GM21619 (cell line): ENCODE measurements around the gene SRSF6.
"Not testable (repeated sequence)": the region's sequence is repeated elsewhere in the genome, so short reads cannot be mapped to it uniquely, and the experiment has no call there.

ENCODE experiments used
- ATAC-seq: cut with Tn5 transposase; IDR thresholded peaks from one replicate; pipeline ENCODE4 v1.9.1; 2021; ENCODE audit not compliant: unreplicated experiment

SRSF6 gene

DNA sequence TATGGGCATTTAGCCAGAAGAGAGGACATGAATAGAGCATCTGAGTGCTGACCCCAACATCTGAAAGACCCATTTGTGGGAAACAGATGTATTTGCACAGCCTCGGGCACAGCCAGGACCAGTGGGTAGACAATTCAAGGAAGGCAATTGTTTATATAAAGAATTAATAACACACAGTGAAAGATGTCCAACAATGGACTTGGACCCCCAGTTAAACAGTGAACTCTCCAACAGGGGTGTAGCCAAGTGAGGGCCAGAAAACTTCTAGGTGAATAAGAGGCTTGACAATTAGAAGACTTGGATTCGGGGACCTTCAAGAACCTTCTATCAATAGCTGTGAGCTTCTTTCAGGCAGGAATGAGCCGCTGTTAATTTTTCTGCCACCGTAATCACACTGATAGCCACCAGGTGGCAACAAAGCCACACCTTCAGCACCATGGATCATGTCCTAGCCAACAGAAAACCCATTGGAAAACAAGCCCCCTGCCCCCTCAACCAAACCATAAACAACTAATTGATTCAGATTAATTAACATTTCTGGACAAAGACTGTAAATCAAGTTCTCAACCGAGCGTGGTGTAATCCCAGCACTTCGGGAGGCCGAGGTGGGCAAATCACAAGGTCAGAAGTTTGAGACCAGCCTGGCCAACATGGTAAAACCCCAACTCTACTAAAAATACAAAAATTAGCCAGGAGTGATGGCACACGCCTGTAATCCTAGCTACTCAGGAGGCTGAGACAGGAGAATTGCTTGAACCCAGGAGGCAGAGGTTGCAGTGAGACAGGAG lies 8.8 kb upstream of the SRSF6 start:
- no peak for ATAC-seq

DNA sequence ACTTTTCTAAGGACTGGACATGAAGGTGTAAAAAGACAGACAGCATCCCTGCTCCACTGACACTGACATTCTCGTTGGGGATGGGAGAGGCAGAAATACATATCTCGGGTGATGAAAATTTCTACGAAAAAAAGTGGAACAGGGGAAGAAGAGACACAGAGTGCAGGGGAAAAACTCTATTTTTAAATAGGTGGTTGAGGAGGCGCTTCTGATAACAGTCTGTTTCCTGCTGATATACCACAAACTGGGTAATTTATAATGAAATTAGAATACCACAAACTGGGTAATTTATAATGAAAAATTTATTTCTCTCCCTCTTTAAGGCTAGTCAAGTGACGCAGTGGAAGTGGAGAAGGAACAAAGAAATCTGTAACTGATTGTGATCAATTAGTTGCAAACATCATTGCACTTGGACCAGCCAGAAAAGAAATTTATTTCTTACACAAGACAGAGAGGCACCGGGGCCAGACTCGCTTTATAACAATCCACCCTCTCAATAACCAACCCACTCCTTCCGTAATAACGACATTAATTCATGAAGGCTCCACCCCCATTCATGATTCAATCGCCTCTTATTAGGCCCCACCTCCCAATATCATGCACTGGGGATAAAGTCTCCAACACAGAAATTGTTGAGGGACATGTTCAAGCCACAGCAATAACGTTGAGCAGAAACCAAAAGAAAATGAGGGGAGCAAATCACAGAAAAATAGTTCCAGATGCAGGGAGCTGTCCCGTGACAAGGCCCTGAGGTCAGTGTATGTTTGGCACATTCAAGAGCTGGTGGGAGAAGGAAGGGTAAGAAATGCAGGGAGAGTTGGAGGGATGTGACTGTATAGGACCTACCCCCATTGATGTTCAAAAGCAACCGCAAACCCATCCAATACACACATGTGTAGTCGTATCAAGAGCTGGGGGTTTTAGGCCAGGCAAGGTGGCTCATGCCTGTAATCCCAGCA lies 6.6 kb upstream of the SRSF6 start:
- no peak for ATAC-seq

DNA sequence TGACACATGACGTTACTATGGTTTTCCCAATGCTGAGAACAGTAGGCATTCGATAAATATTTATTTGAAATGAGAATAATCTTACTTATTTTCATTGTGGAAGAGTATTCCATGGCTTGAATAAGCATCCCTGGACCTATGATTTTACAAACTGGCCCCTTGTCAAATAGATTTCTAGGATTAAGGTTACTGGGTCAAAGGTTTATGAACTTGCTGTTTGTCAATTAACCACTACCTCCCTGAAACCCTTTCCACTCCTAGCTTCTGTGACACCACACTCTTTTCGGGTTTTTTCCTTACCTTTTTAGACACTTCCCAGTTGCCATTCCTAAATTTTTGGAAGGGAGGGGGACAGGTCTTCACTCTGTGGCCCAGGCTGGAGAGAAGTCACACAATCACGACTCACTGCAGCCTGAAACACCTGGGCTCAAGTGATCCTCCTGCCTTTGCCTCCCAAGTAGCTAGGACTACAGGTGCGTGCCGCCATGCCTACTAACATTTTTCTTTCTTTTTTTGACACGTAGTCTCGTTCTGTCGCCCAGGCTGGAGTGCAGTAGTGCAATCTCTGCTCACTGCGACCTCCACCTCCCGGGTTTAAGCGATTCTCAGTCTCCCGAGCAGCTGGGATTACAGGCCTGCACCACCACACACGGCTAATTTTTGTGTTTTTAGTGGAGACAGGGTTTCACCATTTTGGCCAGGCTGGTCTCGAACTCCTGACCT lies 5.1 kb upstream of the SRSF6 start:
- ATAC-seq, result no peak

DNA sequence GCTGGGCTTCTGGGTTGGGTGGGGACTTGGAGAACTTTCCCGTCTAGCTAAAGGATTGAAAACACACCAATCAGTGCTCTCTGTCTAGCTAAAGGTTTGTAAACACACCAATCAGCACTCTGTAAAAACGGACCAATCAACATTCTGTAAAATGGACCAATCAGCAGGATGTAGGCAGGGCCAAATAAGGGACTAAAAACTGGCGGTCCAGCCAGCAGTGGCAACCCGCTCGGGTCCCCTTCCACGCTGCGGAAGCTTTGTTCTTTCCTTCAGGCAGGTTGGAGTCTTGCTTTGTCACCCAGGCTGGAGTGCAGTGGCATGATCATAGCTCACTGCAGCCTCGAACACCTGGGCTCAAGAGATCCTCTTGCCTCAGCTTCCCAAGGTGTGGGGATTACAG lies 1.4 kb upstream of the SRSF6 start:
- ATAC-seq, result not testable (repeated sequence)

DNA sequence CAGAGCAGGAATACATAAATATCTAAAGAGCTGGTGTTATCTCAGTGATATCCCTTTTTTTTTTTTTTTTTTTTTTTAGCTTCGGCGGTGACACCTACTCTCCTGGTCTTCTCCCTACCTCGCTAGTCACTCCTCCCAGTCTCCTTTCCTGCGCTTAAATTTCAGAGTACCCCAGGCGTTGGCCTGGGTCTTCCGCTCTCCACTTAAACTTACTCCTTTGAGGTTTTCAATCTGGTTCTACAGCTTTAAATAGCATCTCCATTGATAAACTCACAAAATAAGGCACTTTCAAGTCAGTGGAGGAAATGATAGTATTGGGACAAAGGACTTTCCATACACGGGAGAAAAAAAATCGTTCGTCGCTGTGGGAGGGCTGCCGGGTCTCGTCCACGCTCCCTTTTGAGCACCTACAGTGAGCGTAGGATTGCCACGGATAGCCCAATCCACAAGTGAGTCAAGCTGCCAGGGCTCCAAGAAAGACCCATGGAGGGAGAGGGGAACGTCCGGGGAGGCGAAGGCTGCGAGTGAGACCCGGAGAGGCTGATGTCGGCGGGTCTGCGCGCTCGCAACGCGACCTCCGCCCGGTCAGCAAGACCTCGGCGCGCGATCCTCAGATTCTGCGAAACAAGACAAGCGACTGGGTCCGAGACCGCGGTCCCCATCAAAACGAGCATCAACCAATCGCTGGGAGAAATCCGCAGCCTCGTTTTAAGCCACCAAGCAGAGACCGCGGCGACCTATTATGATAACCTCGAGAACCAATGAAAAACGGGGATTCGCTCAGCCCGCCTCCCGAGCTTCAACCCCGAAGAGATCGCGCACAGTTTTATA lies 672 bp upstream of the SRSF6 start:
- ATAC-seq, result peak; percentile 72

DNA sequence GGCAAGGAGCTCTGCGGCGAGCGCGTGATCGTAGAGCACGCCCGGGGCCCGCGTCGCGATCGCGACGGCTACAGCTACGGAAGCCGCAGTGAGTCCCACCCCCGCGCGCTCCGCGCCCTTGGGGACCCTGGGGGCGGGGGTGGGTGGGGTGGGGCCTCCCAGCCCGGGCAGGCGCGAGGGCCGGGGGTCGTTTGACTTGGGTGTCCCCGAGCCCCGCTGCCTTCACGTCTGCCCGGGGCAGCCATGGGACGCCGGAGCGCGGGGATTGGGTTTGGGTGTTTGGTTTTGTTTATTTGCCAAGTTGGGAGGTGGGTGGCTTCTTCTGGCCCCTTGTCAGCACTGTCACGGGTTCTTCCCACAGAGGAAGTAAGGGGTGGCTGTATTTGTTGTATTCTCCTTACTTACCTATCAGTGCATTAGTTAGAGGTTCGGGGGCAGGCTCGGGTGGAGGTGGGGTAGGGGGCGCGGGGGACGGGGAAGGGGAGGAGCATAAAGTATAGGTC lies 777 bp downstream of the SRSF6 start:
- ATAC-seq, result no peak

DNA sequence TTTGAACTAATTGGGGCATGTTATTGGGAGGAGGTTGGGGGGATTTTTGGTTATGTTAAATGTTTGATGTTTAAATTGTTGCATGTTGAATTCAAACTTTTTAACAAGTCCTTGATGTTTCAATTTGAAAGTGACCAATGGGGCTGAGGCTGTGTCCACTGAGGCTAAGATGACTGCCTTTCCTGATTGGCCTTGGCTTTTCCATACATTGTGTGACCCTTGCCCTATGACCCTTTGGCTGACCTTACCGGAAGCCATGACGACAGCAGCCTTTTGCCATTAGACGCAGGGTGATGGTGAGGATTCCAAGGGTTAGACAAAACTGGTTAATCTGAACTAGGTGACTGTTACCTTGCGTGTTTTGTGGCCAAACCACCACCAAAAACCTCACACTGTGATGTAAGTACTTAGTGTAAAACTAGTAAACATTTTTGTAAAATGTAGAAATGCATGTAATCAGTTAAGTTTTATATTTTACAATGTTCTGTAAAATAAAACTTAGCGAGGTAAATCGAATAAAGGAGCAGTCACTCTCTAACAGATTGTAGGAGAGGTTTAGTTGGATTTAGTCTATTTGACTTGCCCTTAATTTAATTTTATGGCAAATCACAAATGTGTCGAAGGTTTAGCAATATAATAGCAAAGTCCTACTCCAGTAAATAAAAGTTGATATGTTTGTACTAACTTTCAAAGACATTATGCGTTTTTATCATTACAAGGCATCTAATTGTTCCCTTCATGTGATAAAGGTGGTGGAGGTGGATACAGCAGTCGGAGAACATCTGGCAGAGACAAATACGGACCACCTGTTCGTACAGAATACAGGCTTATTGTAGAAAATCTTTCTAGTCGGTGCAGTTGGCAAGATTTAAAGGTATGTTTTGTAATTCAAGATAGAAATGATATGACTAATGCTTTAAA lies 1.6 kb downstream of the SRSF6 start:
- no peak for ATAC-seq

DNA sequence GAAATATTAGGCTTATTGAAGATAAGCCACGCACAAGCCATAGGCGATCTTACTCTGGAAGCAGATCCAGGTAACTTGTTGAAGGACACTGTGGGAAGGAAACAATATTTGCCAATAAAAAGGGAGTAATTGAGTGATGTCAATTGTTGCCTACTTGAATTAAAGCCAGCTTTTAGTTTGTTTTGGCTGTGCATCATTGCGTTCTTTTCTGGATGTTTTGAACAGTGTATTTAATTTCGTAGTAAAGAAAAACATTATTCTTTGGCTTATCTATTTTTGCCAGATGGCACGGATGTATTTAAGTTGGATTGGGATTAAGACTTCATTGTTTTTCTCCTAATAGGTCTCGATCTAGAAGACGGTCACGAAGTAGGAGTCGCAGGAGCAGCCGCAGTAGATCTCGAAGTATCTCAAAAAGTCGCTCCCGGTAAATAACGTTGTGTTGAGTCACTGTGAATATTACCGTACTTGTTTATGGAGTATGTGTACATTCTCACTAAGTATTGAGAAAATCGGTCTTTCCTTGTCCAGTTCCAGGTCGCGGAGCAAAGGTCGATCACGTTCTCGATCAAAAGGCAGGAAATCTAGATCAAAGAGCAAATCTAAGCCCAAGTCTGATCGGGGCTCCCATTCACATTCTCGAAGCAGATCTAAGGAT lies 2.6 kb downstream of the SRSF6 start:
- no peak for ATAC-seq

DNA sequence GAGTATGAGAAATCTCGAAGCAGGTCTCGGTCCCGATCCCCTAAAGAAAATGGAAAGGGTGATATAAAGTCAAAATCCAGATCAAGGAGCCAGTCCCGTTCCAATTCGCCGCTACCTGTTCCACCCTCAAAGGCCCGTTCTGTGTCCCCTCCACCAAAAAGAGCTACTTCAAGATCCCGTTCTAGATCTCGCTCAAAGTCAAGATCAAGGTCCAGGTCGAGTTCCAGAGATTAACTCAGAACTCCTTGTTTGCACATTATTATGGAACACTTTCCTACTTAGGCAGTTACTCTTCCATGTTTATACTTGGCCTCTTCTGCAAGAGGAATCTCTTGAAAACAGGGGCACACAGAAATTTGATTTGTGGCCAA lies 3.1 kb downstream of the SRSF6 start:
- ATAC-seq, result no peak

DNA sequence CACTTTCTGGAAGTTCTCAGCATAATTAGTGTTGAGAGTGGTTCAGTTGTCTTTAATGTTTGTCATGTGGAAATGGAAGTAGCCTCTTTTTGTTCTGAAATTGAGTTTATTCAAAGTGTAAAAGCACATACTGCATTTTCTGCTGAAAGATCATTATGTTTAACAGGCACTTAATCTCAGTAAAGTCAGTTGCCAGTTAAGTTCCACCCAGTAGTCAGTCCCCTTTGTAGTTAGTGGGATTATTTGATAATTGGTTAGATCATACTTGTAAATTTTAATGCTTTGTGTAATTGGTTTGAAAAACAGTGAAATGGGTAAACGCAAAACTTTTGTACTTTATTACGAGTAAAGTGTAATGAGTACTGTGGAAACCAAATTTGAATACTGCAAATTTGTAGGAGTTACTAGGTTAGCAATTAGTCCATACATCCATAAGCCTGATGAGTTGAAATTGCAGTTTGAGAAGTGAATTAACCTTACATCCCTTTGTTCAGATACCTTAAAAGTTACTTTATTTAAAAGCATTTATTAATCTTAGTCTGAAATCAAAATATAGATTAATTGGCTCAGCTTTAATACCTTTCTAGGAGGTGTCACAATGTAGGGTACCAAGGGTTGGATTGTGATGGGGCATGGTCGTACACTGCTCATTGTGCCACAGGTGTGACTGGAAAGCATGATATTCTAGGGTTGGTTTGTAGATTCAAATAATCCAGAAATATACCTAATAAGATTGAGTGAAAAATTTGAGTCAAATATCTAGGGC lies 4.4 kb downstream of the SRSF6 start:
- ATAC-seq, result no peak

DNA sequence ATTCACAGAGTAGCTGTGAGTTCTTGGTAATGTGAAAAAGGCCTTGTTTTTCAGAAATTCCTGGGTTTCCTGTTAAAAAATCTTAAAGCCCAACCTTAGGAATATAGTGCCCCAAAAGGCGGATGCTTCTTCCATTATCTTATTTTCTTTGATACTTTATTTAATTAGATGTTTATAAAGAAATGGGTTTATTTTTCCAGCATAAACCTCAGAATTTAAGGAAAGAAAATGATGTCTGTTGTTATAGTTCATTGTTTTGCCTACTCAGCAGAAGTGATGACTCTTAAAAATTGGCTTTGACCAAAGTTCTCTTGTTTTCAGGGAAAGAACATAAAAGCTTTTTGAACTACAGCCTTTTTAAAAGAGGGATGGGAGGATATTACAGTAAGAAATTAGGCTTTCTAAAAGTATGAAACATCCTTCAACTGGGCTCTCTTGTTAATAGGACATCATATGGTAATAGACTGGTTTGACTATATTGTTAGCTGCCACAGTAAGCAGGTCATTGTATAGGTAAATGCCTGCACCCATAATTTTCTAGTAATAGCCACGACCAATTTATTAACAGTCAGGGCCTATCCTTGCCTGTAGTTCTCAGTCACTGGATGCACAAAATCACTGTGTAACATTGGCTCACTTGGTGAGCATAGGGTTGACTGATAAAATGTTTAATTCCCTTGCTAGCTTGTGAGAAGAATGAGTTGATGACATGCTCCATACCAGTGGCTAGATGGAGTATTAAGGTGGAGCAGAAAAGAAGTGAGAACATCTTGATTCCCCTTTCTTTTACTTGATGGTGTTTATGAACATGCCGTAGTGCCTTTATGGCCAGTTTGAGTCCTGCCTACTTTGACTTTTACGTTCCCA lies 5.2 kb downstream of the SRSF6 start:
- no peak for ATAC-seq

DNA sequence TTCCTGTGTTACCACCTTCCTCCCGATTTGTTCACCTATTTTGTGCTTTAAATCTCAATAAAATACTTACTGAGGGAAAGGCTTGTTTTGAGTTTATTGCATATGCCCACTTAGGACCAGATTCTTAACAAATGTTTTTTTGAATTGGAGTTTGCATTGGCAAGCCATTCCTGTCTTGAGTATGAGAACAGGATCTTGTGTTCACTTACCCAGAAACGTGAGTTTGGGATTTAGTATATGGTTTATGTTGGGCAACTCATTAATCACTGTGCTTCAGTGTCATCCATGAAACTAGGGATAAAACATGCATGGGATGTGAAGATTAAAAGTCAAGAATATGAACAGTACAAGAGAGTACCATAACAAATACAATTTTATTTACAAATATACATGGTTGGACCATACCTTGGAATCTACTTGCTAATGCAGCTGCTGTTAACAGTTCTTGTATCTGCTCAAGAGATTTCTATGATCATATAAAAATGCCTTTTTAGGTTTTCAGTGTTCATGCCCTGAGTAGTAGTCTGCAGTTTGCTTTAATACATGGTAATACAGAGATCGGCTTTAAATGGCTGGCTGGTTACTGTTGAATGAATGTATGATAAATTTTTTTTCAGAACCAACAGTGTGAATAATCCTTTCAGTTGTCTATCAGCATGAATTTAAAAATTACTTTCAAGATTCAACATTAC lies 6.0 kb downstream of the SRSF6 start:
- no peak for ATAC-seq

DNA sequence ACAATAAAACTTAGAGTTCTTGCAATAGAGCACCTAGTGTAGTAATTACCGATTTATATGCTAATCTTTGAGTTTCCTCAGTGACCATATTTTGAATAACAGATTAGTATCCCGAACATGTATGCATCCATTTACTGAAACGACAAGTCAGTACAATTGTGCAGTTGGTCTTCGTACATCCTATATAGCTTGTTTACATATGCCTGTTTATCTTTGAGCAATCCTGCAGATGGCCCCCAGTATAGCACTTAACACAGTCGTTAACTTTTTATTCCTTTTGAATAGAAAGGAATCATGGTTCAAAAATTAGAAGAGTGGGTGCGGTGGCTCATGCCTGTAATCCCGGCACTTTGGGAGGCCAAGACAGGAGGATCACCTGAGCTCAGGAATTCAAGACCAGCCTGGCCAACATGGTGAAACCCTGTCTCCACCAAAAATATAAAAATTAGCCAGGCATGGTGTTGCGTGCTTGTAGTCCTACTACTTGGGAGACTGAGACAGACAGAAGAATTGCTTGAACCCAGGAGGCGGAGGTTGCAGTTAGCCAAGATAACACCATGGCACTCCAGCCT lies 6.6 kb downstream of the SRSF6 start:
- ATAC-seq, result no peak

DNA sequence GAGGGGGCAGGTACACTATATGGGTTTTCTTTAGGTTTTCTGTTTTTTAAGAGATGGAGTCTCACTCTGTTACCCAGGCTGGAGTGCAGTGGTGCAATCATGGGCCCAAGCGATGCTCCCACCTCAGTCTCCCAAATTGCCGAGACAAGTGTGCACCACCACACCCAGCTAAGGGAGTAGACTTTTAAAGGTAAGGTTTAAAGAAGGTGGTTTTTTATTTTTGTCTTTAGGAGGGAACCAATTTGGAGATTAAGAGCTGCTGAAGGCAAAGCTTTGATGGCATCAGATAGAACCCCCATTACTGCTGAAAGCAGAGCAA lies 7.9 kb downstream of the SRSF6 start:
- ATAC-seq, result no peak

DNA sequence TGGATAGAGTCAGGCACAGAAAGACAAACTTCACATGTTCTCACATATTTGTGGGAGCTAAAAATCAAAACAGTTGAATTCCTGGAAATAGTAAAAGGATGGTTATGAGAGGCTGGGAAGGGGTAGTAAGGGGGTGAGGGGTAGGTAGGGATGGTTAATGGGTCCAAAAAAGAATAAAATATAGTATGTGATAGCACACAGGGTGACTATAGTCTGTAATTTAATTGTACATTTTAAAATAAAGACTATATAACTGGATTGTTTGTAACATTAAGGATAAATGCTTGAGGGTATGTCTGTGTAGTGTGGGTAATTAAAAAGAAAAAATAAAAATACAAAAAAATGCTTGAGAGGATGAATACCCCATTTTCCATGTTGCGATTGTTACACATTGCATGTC lies 9.9 kb downstream of the SRSF6 start:
- no peak for ATAC-seq

DNA sequence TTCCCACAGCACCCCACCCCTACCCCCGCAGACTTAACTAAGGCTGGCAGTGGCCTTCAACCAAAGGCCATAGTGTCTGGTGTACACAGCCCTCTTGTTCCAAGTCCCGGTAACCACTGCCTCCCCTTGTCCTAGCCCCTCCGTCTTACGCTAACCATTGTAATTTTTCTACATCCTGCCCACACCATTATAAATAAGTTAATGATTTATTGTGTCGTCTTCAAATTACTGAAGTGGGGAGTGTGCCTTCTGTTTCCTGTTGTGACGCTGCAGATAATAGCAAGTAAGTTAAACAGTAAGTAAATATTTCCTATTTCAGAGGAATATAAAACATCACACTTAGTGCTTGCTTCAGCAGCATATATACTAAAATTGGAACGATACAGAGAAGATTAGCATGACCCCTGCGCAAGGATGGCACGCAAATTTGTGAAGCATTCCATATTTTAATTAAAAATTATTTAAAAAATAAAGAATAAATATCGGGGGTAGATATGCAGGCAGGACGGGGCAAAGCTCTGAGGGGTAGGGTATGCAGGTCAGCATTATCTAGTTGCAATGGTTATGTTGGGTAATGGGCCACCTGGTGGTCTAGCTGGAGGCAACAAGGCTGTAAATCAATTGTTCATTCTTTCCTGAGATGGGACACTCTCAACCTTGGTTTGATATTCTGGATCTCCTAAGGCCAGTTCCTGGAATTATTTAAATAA lies 15.1 kb downstream of the SRSF6 start:
- no peak for ATAC-seq
